NB4 (cell line): ENCODE data around the gene ZNF749.

Experiments
- CTCF ChIP-seq: IDR thresholded peaks from one replicate; pipeline ENCODE4 v1.5.1; 2012; ENCODE audit warnings: low read depth, low read length
- MAX ChIP-seq: IDR thresholded peaks from 2 replicates; pipeline ENCODE4 v1.6.1; 2011; ENCODE audit warnings: low read depth, low read length
- MYC ChIP-seq: IDR thresholded peaks from 2 replicates; pipeline ENCODE4 v1.6.1; 2011; ENCODE audit warnings: low read depth, low read length
- POLR2A ChIP-seq: IDR thresholded peaks from 2 replicates; pipeline ENCODE4 v1.6.1; 2011; ENCODE audit warnings: mild to moderate bottlenecking; ENCODE audit not compliant: insufficient read length; ENCODE audit errors: extremely low read depth

DNA sequence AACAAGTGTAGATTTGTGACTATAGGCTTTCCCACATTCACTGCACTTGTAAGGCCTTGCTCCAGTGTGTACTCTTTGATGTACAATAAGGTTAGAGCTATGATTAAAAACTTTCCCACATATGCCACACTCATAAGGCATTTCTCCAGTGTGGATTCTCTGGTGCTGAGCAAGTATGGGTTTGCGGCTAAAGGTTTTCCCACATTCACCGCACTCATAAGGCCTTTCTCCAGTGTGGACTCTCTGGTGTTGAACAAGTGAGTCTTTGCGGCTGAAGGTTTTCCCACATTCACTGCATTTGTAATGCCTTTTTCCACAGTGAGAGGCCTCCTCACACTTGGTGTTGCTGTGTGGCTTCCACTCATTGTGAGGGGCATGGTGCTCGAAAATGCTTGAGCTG is 38.5 kb downstream of the ZNF749 start:
- TF ChIP-seq CTCF (no peak), POLR2A (no peak), MAX (no peak), MYC (no peak)
